Epithelial cell of esophagus (primary cell): ENCODE results near the gene GSTM5.
"Not testable (repeated sequence)": the region's sequence is repeated elsewhere in the genome, so short reads cannot be mapped to it uniquely, and the experiment has no call there.

Source experiments
- DNase-seq: peaks from one replicate; pipeline ENCODE4 v3.0.0; 2010; ENCODE audit warnings: low read depth
- H3K4me3 ChIP-seq: 2 replicates; pipeline ENCODE4 v1.5.1; 2011; ENCODE audit warnings: mild to moderate bottlenecking, low read length, control low read depth
- CTCF ChIP-seq: IDR thresholded peaks from 2 replicates; pipeline ENCODE4 v1.5.1; 2011; ENCODE audit warnings: low read depth, mild to moderate bottlenecking, low read length, control low read depth, inconsistent platforms; ENCODE audit not compliant: insufficient read depth; ENCODE audit errors: missing control alignments

GSTM5 gene

GRCh38 chr1:109750241-109750882 is 38.3 kb downstream of the GSTM5 start:
- no peak for DNase-seq
- H3K4me3 ChIP-seq, result no peak overlapping the region
- no peak for TF ChIP-seq CTCF

- no peak for TF ChIP-seq CTCF
- no peak for DNase-seq
- no peak overlapping the region for H3K4me3 ChIP-seq
These were observed 38.9 kb downstream of the GSTM5 start for GRCh38 chr1:109750920-109751319.

GRCh38 chr1:109751531-109752260 is 39.6 kb downstream of the GSTM5 start:
- DNase-seq, result no peak
- H3K4me3 ChIP-seq, result no peak overlapping the region
- TF ChIP-seq CTCF, result no peak

GRCh38 chr1:109754738-109755137 is 42.7 kb downstream of the GSTM5 start:
- no peak for TF ChIP-seq CTCF
- DNase-seq, result no peak
- no peak overlapping the region for H3K4me3 ChIP-seq

GRCh38 chr1:109756325-109756724 is 44.3 kb downstream of the GSTM5 start:
- DNase-seq, H3K4me3 ChIP-seq: not testable (repeated sequence)

- TF ChIP-seq CTCF, result no peak
- DNase-seq, result no peak
- H3K4me3 ChIP-seq, result no peak overlapping the region
These were observed 44.9 kb downstream of the GSTM5 start for GRCh38 chr1:109756848-109757521.

GRCh38 chr1:109757936-109758786 is 46.1 kb downstream of the GSTM5 start:
- H3K4me3 ChIP-seq, result no peak overlapping the region
- TF ChIP-seq CTCF, result no peak
- no peak for DNase-seq
